OCI-LY7 (cell line): ENCODE data around the gene CD6. TPM values are rescaled to one million over a fixed set of nuclear protein-coding genes. Genes with fewer than 3 reads are reported as not detected.

Source experiments
- BruUV-seq: library from RNA; stranded (reverse); fragments of 400-500 nt; replicated peaks from 2 replicates; lab custom pipeline; 2021; lab: Mats Ljungman, UMichigan
- CTCF ChIA-PET: fragments of 300-600 bp; sonication (Branson Sonifier 250); formaldehyde crosslinking; loops from one replicate; lab custom pipeline; 2022; ENCODE audit warnings: antibody characterized with exemption; ENCODE audit not compliant: unreplicated experiment; lab: Charles Lee
- POLR2A ChIA-PET: fragments of 300-600 bp; sonication (Branson Sonifier 250); formaldehyde crosslinking; loops from one replicate; lab custom pipeline; 2022; ENCODE audit warnings: antibody characterized with exemption; lab: Charles Lee
- DNase-seq: peaks from one replicate; pipeline ENCODE4 v3.0.0-alpha.2; 2015; ENCODE audit warnings: low spot score
- H2AFZ ChIP-seq: fragments of 200-600 bp; sonication (generic), shearing (Covaris generic); 2 replicates; pipeline ENCODE4 v1.6.1; 2014; ENCODE audit warnings: mild to moderate bottlenecking, antibody characterized with exemption, low read length, moderate library complexity
- H3K27ac ChIP-seq: fragments of 200-600 bp; sonication (generic); 2 replicates; pipeline ENCODE4 v1.5.1; 2014; ENCODE audit warnings: mixed run types, low read depth, mild to moderate bottlenecking, moderate library complexity, low read length, inconsistent platforms; ENCODE audit not compliant: poor library complexity, severe bottlenecking
- H3K36me3 ChIP-seq: fragments of 200-600 bp; sonication (generic); 2 replicates; pipeline ENCODE4 v1.6.1; 2014; ENCODE audit warnings: mild to moderate bottlenecking, antibody characterized with exemption, low read length, moderate library complexity, mixed read lengths; ENCODE audit not compliant: insufficient read depth
- H3K4me1 ChIP-seq: fragments of 200-600 bp; sonication (generic); 2 replicates; pipeline ENCODE4 v1.5.1; 2014; ENCODE audit warnings: mild to moderate bottlenecking, low read length; ENCODE audit not compliant: insufficient read depth, poor library complexity, severe bottlenecking
- H3K4me2 ChIP-seq: fragments of 200-600 bp; sonication (generic); 2 replicates; pipeline ENCODE4 v1.6.1; 2014; ENCODE audit warnings: mild to moderate bottlenecking, low read length
- H3K4me3 ChIP-seq: fragments of 200-600 bp; sonication (generic); 2 replicates; pipeline ENCODE4 v1.5.1; 2014; ENCODE audit warnings: mild to moderate bottlenecking, low read depth, low read length; ENCODE audit not compliant: poor library complexity, severe bottlenecking
- H3K79me2 ChIP-seq: fragments of 200-600 bp; sonication (generic); 2 replicates; pipeline ENCODE4 v1.6.1; 2016; ENCODE audit warnings: low read depth, mild to moderate bottlenecking, low read length, moderate library complexity, mixed read lengths; ENCODE audit not compliant: insufficient read depth
- H3K9me2 ChIP-seq: fragments of 200-600 bp; sonication (generic); 2 replicates; pipeline ENCODE4 v1.6.1; 2016; ENCODE audit warnings: mild to moderate bottlenecking, low read length, mixed read lengths; ENCODE audit not compliant: insufficient read depth
- H3K9me3 ChIP-seq: fragments of 200-600 bp; sonication (generic); 2 replicates; pipeline ENCODE4 v1.6.1; 2014; ENCODE audit warnings: mild to moderate bottlenecking, mixed run types, low read length, mixed read lengths
- H4K20me1 ChIP-seq: fragments of 200-600 bp; sonication (generic); 2 replicates; pipeline ENCODE4 v1.6.1; 2014; ENCODE audit warnings: mild to moderate bottlenecking, antibody characterized with exemption, low read length, moderate library complexity, mixed read lengths; ENCODE audit not compliant: insufficient read depth
- CTCF ChIP-seq: fragments of 200-600 bp; sonication (generic); conservative IDR thresholded peaks from 2 replicates; pipeline ENCODE4 v1.5.1; 2014; ENCODE audit warnings: mild to moderate bottlenecking, antibody characterized with exemption, low read length, moderate library complexity, mixed read lengths
- EZH2phosphoT487 ChIP-seq: fragments of 200-600 bp; sonication (generic); IDR thresholded peaks from 2 replicates; pipeline ENCODE4 v1.6.1; 2018; ENCODE audit warnings: low read depth, borderline replicate concordance, mild to moderate bottlenecking, mixed run types, antibody characterized with exemption, low read length, moderate library complexity, mixed read lengths
- intact Hi-C: fragments of 100-400 bp; cut with micrococcal nuclease; formaldehyde crosslinking; loops from one replicate; pipeline ENCODE4 v1.10.0; 2022; ENCODE audit not compliant: unreplicated experiment
- total RNA-seq, 2 experiments: library from RNA; depleted of rRNA in 1 of 2; stranded (reverse); fragments of >200 nt in 1 of 2; shearing (Covaris generic) in 1 of 2; gene quantifications; 2 replicates each; pipeline ENCODE4 v1.2.3, GENCODE V29; 2014 to 2022

The CD6 gene
- total RNA-seq, 2 experiments from 2014 or later: not detected

- no peaks in the 10 kb centered on the region for H4K20me1 ChIP-seq
- H3K79me2 ChIP-seq: no peaks in the 10 kb centered on the region
- no peaks in the 10 kb centered on the region for H3K4me1 ChIP-seq
- H3K9me3 ChIP-seq: no peaks in the 10 kb centered on the region
- no peak overlapping the region for H3K4me3 ChIP-seq
- H3K27ac ChIP-seq: no peak overlapping the region
- intact Hi-C loops: no loop called here
- CTCF ChIA-PET: no interaction called here
- no TSS peak for BruUV-seq
- H2AFZ ChIP-seq: no peak overlapping the region
- no peaks in the 10 kb centered on the region for H3K9me2 ChIP-seq
- no peak for DNase-seq
- no peak for TF ChIP-seq CTCF
- TF ChIP-seq EZH2phosphoT487: no peak
- POLR2A ChIA-PET: no interaction called here
- H3K4me2 ChIP-seq: no peak overlapping the region
- no peaks in the 10 kb centered on the region for H3K36me3 ChIP-seq
Observed at GRCh38 chr11:60981515-60981914, 10.0 kb downstream of the CD6 start.

GRCh38 chr11:60982184-60982583, 10.7 kb downstream of the CD6 start:
- Histone ChIP-seq H3K4me1 (no peaks in the 10 kb centered on the region), H3K4me2 (no peak overlapping the region), H3K27ac (no peak overlapping the region), H3K4me3 (no peak overlapping the region), H2AFZ (no peak overlapping the region), H3K9me2 (no peaks in the 10 kb centered on the region), H3K36me3 (no peaks in the 10 kb centered on the region), H4K20me1 (no peaks in the 10 kb centered on the region), H3K79me2 (no peaks in the 10 kb centered on the region), H3K9me3 (no peaks in the 10 kb centered on the region)
- no TSS peak for BruUV-seq
- CTCF ChIA-PET: no interaction called here
- DNase-seq: no peak
- TF ChIP-seq CTCF (no peak), EZH2phosphoT487 (no peak)
- intact Hi-C loops: no loop called here
- POLR2A ChIA-PET: interaction anchor here (0.6 kb wide), 1 partner anchor 13 kb away, joined by 5 read pairs; no protein-coding TSS in a partner anchor

GRCh38 chr11:60984149-60984548, 12.7 kb downstream of the CD6 start:
- no TSS peak for BruUV-seq
- no peak overlapping the region for H3K4me3 ChIP-seq
- POLR2A ChIA-PET: interaction anchor here (0.6 kb wide), 1 partner anchor 49 kb away, joined by 7 read pairs; no protein-coding TSS in a partner anchor

More at GRCh38 chr11:60984149-60984548, 12.7 kb downstream of the CD6 start:
- H3K4me2 ChIP-seq: no peak overlapping the region
- no peaks in the 10 kb centered on the region for H4K20me1 ChIP-seq
- H3K79me2 ChIP-seq: no peaks in the 10 kb centered on the region
- no peak overlapping the region for H3K27ac ChIP-seq
- intact Hi-C loops: no loop called here
- H3K9me2 ChIP-seq: no peaks in the 10 kb centered on the region
- peaks cover 4% of the 10 kb centered on the region for H3K4me1 ChIP-seq
- no peak overlapping the region for H2AFZ ChIP-seq
- no peaks in the 10 kb centered on the region for H3K36me3 ChIP-seq
- no peaks in the 10 kb centered on the region for H3K9me3 ChIP-seq
- no peak for DNase-seq
- no peak for TF ChIP-seq EZH2phosphoT487
- CTCF ChIA-PET: interaction anchor here (1.1 kb wide), 1 partner anchor 31 kb away, joined by 3 read pairs; no protein-coding TSS in a partner anchor
